GM18517 (cell line): ENCODE results near the gene KIRREL3.

Experiments used
- ATAC-seq: cut with Tn5 transposase; IDR thresholded peaks from one replicate; pipeline ENCODE4 v1.9.1; 2021; ENCODE audit warnings: mild to moderate bottlenecking, moderate library complexity; ENCODE audit not compliant: unreplicated experiment

Gene KIRREL3

DNA sequence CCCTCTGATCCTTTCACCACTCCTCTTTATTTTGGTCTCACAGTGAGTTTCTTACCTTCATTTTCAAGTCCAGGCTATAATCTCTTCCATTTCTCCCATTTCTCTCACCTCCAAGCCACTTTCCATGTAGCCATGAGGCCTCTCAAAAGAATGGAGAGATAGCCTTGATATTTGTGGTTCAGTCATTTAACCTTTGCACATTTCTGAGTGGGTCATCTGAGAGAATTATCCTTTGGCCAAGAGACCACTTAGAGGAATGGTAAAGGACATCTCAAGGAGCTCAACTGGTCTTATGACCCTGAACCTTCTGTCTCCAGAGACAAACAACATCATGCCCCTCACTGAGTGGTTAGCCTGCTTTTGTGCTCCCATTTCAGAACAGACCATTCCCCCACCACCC is 121.1 kb downstream of the KIRREL3 start:
- no peak for ATAC-seq

DNA sequence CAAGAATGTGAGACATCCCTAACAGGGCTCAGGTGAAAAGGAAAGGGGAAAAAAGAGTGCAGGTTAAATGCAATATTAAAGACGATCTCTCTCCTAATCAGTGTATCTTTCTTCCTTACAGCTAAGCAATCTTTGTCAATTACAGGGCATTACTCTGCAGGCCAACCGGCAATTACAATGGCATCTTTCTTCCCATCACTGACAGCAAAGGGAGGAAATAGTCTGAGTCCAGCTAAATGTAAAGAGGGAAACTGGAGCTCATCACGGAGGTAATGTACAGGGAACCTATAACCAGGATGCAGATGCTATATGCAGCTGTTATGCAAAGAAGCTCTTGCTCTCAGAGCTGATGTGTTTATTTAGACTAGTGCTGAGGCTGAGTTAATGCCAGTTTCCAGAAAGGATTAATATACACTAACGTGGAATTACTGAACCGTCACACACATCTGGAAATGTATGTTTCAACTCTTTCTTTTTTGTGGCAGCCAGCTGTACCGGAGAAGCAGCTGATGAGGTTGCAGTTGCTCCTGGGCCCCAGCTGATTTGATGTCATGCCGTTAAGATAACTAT is 121.6 kb downstream of the KIRREL3 start:
- no peak for ATAC-seq

DNA sequence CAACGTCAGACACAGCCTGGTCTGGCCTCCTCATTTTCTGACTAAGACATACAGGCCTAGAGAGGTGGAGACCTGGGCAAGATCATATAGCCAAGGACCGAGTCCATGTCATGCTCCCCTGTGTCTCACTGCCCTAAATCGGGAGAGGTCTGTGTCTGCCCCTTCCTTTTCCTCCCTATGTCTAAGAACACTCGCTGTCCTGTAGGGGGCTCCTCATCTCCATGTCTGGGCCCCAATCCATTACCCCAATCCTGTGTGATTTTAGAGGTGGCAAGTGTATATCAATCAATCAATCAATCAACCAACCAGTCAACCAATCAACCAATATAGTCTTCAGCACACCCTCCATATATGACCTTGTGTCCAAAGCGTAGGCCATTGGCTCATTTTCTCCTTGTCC is 125.7 kb downstream of the KIRREL3 start:
- ATAC-seq, result no peak

DNA sequence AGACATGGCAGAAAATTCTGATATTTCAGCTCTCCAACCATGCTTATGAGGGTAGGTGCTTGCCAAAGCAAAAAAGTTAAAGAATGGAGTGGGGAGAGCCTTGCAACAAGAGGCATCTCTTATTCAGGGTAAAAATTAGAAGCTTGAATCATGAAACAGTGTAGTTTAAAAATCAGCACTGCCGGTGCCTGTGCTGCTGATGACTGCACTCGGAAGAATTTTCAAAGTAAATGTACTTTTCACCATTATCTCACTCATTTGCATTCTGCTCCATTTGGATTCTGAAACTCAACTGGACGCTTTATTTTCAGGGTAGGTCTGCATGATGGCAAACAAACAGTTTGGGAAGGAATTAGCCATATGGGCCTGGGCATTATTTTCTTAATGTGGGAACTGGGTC is 126.3 kb downstream of the KIRREL3 start:
- ATAC-seq, result no peak

DNA sequence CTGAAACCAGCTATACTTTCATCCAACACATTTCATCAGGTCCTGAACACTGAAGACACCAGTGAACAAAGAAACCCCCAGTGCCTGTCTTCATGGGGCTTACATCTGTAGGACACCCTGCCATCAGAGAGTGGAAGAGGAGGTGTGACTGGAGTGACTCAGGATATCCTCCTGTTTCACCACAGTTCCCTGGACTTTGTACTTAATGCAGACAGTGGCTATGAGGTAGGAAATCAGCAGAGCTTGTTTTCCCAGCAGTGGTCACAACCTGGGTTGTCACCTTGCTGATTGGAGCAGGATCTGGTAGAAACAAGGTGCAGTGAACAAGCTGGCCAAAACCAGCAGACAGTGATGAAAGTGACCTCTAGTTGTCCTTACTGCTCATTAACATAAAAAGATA is 128.8 kb downstream of the KIRREL3 start:
- ATAC-seq, result no peak

DNA sequence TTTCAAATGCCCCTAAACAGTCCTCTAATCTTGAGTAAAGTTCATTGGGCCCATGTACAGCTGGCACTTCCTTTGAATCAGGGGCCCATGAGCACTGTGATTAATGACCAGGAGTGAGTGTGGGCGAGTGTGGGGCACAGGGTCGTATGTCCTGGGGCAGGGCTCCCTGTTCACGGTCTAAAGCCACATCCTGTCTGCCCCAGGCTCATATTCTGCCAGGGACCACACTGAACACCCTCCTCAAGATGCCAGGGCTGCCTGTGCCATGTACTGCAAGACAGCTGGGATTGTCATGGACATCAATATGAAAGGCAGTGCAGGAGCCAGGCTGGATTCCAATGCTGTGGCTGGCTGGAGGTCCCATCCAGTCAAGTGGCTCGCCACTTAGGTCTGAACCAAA is 130.5 kb downstream of the KIRREL3 start:
- no peak for ATAC-seq

DNA sequence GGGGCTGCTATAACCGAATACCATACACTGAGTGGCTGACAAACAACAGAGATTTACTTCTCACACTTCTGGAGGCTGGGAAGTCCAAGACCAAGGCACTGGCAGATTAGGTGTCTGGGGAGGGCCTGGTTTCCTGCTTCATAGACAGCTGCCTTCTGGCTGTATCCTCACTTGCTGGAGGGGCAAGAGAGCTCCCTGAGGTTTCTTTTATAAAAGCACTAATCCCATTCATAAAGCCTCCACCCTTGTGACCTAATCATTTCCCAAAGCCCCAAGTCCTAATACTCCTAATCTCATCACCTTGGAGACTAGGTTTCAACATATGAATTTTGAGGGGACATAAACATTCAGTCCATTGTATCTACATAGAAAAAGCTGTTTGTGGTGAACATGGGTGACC is 131.8 kb downstream of the KIRREL3 start:
- ATAC-seq, result no peak

DNA sequence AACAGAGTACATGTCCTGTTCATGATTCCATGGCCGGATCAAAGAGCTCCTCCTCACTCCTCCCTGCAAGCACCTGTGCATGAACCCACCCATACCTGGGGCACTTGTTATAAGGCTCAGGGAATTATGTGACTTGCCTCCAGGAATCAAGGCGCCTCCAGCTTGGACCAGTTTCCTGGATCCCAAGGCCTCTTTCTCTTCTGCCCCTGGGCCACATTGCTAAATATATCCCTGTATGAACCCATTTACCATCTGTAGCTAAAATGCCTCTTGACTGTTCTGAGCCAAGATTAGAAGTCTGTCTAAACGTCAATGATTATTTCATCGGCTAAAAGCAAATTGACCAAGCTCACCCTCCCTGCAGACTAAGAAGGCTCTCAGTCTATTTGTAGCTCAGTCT is 135.6 kb downstream of the KIRREL3 start:
- no peak for ATAC-seq

DNA sequence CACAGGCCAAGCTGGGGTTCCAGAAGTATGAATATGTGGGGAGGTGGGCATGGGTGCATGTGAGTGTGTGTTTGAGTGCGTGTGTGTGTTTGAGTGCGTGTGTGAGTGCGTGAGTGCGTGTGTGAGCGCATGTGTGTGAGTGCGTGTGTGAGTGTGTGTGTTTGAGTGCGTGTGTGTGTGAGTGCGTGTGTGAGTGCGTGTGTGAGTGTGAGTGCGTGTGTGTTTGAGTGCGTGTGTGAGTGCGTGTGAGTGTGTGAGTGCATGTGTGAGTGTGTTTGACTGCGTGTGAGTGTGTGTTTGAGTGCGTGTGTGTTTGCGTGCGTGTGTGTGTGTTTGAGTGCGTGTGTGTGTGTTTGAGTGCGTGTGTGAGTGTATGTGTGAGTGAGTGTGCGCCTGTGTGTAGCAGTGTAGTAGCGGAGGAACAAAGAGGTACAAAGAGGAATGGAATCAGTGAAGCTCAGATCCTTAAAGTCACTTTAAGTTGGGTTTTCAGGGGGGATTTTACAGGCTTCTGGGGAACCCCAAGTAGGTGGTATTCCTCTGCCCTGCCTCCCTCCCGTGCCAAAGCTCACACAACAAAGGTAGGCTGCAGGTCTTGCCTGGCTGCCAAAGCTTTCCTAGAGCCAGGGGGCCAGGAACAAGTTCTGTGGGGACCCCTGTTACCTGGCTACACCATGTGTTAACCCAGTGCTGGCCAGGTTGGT is 137.1 kb downstream of the KIRREL3 start:
- ATAC-seq, result no peak

DNA sequence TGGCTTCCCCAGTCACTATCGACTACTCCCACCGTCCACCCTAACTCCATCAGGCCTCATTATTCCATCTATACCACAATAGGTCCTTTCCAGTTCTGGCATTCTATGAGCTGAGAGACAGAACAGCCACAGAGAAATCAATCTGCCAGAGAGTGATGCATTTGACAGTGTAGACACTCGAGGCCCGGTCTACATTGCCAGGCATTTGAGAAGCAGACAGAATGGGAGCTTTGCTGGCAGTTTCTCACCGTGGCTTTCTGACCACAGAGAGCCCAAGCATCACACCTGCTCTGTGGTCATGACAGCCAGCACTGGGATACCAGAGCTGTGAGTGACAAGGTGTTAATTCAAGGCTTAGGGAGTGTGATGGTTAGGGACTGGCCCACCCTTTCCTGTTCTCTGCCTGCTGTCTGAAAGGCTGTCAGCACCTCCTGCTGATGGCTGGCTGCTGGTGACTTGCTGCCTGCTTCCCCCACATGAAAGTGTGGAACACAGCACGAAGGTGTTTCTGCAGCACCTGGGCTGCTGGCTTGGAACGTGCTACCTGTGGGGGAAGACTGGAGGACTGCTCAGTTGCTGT is 137.8 kb downstream of the KIRREL3 start:
- no peak for ATAC-seq

DNA sequence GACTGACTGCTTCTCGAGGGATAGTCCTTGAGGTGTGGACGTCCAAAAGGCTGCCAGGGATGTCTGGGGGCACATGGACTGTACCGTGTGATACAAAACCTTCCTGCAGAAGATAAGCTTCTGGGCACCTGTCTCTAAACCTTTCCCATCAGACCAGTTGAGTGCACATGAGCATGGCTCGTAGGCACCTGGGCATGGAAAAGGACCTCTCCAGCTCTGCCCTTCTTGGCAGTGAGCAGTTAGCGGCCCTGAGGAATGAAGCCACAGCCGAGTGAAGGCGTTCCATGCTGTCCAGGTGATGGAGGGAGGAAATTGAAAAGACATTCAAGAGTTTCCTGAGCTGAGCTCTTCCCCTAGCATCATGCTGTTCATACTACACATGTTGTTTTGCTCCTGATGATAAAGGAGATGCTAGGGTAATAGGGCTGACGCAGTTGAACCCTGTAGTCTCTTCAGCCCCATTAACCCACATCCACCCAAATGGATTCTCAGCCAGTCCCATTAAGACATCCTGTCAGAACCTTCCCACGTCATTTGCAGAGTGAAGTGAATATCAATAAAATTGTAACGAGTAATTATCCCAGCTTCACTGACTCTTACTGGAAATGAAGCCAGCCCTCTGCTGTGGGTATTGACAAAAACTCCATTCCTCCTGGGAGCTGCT is 138.6 kb downstream of the KIRREL3 start:
- no peak for ATAC-seq

DNA sequence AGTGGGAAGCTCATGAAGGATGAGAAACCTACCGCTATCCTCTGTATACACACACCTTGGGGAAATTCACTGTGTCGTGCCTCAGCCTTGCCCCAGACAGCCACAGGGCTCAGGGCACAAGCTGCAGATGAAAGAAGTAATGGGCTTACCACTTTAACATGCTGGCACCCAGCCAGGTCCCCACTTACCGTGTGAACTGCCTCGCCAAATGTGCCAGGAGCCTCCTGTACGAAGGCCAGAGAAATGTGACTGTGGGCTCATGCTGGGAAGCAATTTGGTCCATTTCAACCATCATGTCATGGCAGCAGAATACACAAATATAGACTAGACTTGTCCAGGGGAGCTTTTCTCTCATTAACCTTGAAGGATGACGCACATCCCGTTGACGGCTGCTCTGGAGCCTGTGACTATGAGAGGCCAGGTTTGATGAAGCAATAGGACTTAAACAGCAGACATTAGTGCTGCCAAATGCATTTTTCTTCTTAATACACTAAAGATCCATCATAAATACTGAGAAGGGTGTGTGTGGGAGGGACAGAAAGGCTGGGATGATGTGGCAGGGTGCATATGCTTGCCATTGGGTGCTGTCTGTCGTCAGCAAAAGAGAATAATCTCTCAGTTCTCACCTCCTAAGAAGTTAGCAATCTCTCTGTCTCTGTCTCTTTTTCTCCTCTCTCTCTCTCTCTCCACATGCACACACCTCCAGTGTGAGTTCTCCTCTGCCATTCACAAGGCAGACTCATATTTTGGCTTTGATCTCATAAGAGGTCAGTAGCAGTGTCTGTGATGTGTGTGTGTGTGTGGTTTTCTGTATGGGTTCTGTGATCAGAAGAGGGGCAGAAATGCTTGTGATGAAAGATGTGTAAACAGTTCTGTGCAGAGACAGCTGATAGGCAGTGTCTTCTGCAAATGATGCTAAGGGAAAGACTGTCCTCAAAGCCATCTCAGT is 142.4 kb downstream of the KIRREL3 start:
- no peak for ATAC-seq

DNA sequence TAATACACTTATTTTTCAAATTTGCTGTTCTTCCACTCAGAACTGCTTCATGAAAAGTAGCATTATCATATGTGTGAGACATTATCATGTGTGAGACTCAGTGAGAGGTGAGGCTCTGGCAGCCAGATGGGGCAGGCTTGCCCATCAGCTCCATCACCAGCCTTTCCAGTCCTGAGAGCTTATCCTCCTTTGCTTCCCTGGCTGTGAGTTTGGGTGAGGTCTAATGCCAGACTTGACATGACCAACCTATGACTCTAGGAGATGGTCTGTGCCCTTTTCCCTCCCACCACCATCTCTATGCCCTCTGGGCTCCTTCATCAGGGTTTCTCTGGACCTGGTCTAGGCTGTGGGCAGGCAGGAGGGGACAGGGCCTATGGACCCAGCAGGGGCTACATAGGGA is 145.0 kb downstream of the KIRREL3 start:
- no peak for ATAC-seq

DNA sequence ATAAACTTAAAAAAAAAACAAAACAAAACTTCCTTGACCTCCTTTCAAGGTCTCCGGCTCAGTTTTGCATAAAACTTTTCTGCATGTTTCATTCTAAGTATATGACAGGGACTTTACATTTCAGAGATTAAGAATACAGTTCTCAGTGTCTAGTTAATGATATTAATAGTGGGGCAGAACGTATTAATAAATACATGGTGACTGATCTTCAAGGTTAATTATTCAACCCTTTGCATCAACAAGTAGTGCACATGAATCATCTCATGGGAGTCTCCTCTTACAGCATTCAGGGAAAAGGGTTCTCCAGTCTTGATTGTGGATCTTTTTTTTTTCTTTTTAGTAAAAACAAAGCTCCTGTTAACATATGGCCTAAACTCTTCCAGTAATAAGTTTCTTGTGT is 146.8 kb downstream of the KIRREL3 start:
- ATAC-seq, result no peak

DNA sequence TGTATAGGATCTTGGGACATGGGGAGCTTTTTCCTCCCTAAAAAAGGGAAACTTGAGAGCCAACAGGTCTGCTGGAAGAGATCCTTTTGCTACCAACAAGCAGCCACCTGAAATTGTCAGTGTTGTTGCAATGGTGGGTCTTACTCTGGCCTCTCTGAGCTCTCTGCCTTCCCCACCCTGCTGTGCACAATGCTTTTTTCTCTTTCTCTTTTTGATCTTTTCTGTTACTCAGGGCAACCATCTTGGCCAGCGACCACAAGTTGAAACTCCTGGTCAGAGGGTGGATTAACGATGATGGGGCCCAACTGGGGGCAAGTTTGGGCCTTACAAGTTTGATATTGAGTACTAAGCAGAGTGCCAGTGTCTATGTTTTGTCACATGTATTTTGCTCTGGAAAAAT is 155.8 kb downstream of the KIRREL3 start:
- ATAC-seq, result no peak

DNA sequence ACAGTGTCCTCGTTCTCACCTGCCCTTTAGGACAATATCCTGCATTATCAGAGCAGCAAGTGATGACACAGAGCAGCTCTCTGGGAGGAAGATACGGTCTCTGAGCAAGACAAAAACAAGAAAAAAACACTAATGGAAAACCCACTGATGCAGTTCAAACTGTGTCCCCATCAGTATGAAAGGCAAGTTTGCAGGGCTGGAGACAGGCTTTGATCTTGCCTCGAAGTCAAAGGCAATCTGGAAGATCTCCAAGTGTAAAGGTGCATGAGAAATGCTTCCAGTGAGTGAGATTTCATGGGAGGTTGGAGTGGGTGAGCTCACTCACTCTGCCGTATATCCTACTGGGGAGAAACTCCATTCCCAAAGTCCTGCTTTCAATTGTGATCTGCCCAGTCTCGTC is 157.5 kb downstream of the KIRREL3 start:
- ATAC-seq, result no peak

DNA sequence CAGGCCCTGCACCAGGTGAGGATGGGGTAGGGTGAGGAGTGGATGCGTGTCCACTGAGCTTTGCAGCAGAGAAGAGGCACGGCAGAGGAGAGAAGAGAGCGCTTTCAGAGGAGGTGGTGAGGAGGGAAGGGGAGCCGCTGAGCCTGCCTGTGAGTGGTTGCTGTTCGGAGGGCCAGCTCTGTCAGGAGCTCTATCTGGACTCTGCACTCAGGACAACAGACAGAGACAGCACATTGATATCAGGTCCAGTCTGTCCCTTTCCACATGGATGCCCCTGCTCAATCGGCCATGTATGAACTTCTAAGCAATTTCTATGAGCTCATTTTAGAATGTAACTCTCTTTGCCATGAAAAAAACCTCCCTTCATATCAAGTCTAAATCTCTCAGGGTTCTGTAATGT is 158.6 kb downstream of the KIRREL3 start:
- ATAC-seq, result no peak

DNA sequence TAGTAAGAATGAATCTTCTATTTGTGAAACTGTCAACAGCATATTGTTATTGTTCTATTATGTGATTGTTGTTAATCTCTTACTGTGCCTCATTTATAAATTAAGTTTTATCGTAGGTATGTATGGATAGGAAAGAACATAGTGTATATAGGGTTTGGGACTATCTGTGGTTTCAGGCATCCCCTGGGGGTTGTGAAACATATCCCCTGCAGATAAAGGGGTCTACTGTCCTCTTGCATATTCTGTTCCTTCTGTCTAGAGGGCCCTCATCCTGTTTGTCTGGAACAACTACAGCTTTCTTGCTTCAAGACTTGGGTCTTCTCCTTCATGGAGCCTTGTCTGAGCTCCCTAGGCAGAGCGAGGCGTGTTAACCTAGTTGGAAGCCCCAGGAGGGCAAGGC is 159.6 kb downstream of the KIRREL3 start:
- ATAC-seq, result no peak

DNA sequence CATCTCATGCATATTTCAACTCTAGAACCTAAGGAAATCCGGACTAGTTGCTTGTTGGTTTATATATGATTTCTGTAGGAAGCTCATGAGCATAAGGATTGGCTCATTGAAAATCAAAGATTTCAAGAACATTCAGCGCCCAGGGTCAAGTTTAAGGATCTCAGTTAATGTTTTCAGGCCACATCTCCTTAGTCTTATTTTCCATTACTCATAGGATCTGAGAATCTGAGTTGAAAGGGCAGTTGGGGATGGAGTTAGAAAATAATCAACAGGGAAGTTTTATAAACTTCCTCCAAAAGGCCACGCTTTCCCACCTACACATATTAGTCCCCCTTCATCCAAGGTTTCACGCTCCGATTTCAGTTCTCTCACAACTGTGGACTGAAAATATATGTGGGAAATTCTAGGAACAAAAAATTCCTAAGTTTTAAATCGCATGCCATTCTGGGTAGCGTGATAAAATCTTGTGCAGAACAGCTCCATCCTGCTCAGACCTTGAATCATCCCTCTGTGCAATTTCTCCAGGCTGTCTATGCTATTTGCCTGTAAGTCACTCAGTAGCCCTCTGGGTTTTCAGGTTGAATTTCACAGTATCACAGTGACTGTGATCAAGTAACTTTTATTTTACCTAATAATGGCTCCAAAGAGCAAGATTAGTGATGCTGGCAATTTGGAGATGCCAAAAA is 160.2 kb downstream of the KIRREL3 start:
- ATAC-seq, result no peak

DNA sequence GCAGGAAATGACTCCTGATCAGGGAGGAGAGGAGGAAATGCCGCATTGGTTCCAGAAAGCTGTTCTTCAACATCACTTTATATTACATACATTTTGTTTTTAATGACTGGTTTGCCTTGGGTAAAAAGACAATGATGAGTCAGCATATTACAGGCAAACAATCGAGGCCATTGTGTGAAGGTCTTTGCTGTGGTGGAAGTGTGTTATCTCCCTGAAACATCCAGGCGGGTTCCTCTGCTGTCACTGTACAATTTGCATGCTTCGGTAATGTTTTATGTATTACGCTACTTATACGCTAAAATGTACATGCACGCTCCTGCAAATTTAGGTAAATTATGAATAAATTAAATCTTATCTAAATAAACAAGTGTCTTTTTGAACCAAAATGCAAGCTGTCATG is 161.1 kb downstream of the KIRREL3 start:
- ATAC-seq, result no peak

DNA sequence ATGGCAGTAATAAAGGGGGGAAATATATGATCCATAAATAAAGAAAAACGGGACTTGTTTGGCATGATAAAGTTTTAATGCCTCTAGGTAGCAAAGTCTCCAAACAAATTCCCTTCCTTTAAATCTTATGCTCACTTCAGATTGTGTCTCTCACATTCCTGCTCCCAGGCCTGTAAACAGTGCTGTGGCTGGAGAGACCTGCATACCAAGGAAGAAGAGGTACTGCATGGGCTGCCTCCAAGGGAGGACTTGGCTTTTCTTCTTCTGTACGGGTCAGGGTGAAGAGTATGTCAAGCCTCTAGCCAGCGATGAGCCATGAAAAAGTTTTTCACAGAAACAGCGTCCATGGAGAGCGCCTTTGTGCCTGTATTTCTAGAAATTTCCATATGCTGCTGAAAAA is 161.8 kb downstream of the KIRREL3 start:
- ATAC-seq, result no peak
